GM18502 (cell line): Measurements from ENCODE around the gene SLC6A5.

Experiments used
- ATAC-seq: cut with Tn5 transposase; IDR thresholded peaks from one replicate; pipeline ENCODE4 v1.9.1; 2021; ENCODE audit warnings: mild to moderate bottlenecking; ENCODE audit not compliant: unreplicated experiment, poor library complexity

SLC6A5 gene

DNA sequence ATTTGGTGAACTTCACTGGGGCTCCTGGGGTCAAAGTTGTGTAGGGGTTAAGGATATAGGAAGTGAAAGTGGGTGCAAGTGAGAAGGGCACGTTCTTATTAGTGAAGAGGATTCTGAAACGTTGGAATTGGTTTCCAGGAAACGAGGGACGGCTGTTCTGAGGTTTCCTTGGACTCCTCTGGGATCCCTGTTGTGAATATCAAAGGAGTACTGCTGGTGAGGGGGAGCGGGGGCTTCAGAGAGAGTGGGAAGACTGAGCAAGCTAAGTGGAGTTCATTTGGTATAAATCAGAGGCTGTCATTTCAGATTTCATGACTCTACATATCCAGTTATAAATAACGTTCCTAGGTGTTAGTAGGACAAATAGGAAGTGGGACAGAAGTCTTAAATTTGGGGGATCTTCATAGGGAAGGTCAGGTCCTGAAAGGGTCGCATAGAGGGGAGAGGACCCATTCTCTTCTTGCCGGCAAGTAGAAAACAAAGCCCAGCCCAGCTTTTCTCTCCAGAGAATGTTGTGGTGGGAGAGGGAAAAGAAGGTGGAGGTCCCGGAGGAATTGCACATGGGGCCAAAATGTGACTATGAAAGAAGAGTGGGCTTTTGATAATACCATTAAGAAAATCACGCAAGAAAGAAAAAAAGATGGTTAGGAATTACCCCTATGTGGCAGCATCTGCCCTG, 68.9 kb downstream of the SLC6A5 start:
- ATAC-seq = no peak

GRCh38 chr11:20668844-20669819, 69.7 kb downstream of the SLC6A5 start, which contains the start of gene NELL1:
Gene NELL1, plus strand, starts transcription at chr11:20669586.
- ATAC-seq = no peak

DNA sequence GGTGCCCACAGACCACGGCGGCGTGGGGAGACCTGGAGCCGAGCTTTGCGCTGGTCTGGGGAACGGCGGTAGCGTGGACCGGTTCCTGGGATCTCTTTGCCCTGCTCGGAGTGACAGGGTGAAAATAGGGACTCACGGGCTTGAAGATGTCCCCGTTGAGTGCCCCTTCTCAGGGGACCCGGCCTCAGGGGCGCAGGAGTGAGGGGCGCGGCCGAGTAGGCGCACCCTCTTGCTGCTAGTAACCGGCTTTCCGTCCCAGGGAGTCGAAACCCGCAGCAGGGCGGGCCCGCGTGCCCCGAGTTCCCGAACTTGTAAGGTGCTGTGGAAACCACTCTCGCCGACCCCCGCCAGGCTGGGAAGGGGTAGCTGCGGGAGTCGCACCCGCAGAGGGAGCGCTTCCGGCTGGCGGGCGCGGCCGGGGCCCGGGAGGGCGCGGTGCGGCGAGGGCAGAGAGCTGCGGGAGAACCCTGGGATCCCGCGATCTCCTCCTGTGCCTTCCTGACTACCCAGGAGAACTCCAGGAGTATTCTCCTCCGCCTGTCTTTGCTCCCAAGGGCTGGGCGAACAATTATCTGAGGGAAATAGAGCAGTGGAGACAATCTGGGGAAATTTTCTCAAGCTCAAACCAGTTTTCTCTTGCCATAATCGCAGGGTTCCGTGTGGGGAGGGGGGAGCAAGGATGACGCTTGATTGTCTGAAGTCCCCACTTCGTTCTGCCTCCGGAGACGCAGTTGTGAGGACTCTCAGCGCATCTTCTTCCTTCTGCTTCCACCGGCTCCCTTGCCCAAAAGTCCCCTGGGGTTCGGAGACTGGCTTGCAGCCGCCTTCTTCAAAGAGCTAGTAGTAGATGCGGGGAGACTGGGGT, 70.6 kb downstream of the SLC6A5 start:
- no peak for ATAC-seq

DNA sequence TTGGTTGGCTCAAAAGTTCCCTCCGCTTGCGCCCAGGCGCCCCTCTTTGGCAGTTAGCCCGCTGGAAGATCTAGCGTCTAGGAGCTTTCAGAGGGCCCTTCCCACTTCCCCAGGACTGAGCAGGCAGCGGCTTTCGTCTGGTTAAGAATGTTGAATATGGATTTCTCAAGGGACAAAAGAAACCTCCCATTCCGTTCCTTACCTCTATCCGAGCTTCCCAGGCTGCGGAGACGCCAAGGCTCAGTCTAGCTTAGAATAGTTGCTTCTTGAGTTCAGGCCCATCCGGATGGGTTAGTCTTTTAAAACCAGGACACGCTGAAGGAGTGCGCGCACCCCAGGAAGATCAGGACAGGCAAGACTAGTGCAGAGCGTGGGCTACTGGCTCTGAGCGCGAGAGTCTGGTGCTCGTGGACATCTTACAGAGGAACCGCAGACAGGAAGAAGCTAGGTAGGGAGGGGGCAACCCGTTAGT, 71.6 kb downstream of the SLC6A5 start:
- no peak for ATAC-seq

DNA sequence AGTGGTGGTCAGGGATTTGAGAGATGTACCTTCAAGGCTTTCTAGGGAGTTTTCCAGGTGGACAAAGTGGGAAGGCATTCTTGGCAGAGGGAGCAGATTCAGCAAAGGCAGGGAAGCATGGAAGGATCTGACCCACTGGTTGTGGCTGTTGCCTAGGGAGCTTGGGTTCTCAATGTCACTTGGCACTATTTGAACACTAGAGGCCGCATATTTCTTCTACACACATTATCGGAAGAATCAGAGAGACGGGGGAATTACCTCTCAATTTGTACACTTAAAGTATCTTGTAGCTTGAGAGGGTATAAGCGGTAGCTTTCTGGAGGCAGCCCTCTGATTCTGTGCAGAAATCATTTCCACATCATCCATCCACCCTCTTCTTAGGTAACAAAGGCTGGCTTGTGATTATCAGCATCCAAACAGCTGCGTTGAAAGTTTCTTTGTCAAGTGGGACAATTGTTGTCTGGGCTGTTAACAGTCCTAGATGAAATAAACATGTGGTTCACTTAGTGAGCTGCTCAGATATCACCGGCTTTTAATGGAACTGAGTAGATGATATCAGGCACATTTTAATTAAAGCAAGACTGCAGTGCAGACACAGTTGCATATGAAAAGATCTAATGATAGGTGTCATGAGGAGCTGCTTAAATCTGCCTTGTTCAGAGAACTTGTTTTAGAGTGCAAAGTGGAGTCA, 72.6 kb downstream of the SLC6A5 start:
- ATAC-seq = no peak

- no peak for ATAC-seq
Measured at GRCh38 chr11:20672575-20672974, 73.2 kb downstream of the SLC6A5 start.

GRCh38 chr11:20676658-20677057, 77.2 kb downstream of the SLC6A5 start:
- no peak for ATAC-seq

DNA sequence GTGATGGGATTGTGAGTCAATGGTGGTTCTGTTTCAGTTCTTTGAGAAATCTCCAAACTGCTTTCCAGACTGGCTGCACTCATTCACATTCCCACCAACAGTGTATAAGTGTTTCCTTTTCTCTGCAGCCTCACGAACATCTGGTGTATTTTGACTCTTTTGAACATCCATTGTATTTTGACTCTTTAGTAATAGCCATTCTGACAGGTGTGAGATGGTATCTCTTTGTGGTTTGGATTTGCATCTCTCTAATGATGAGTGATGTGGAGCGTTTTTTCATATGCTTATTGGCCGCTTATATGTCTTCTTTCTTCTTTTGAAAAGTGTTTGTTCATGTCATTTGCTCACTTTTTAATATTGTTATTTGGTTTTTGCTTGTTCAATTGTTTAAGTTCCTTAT, 89.4 kb downstream of the SLC6A5 start:
- no peak for ATAC-seq

GRCh38 chr11:20707876-20708275, 108.5 kb downstream of the SLC6A5 start:
- no peak for ATAC-seq
